GM12865 (cell line): ENCODE data around the gene NAMPT.

ENCODE experiments used
- DNase-seq: peaks from one replicate; pipeline ENCODE4 v3.0.0; 2010; ENCODE audit warnings: low read depth
- H3K4me3 ChIP-seq: 2 replicates; pipeline ENCODE4 v1.5.1; 2011; ENCODE audit warnings: mild to moderate bottlenecking, low read depth, low read length, control low read depth
- CTCF ChIP-seq: IDR thresholded peaks from 2 replicates; pipeline ENCODE4 v1.5.1; 2011; ENCODE audit warnings: low read length, control low read depth, low read depth, inconsistent platforms; ENCODE audit not compliant: insufficient read depth; ENCODE audit errors: missing control alignments

Gene NAMPT

DNA sequence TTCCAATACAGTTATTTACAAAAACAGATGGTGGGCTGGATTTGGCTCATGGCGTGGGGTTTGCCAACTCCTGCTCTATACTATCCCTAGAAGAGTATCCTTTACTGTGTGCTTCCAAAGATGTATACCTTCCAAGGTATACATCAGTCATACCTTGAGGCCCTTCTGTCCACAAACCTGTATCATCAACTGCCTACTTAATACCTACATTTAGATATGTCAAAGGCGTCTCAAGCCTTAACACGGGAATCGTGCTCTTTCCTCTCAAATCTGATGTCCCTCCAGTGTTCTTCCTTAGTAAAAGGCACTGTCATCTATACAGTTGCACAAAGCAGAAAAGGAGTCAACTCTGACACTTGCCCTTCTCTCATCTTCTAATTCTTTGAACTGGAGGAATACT, 36.9 kb downstream of the NAMPT start:
- no peak for TF ChIP-seq CTCF
- no peak overlapping the region for H3K4me3 ChIP-seq
- DNase-seq = no peak

- no peak overlapping the region for H3K4me3 ChIP-seq
- no peak for DNase-seq
- no peak for TF ChIP-seq CTCF
These were observed 37.7 kb downstream of the NAMPT start for GRCh38 chr7:106246902-106247711.

DNA sequence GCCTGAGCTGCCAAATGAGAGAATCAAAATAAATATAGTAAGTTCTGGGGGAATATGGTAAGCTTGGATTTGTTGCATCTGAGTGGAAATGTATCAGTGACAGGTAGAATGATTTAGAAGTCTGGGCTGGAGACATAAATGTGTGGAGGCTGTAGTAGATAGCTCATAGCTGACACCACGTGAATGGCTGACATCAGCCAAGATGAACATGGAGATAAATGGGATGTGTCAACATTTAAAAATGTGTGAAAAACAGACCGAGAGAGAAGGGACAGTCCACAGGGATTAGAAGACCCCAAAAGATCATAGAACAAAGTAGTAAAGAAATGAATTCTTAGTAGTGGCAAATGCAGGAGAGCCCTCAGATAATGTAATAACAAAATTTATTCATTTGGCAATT, 40.9 kb downstream of the NAMPT start:
- no peak overlapping the region for H3K4me3 ChIP-seq
- no peak for TF ChIP-seq CTCF
- DNase-seq = no peak

- no peak overlapping the region for H3K4me3 ChIP-seq
- no peak for DNase-seq
- no peak for TF ChIP-seq CTCF
These were observed 45.4 kb downstream of the NAMPT start for GRCh38 chr7:106239406-106239805.

DNA sequence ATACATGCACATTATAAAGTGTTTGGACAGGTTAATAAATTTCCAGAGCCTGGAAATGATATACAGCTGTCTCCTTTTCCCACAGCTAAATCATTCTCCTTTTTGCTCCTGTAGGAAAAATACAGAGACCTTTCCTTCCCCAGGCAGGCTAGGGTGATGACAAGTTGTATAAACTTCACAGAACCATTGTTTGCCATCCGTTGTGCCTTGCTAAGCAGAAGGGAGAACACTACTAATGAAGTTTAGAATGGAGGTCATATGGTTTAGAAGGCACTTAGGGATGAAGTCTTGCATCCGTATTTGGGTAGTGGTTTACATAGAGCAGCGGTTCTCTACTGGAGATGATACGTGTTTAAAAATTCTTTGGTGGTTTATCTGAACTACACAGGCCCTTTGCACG, 46.0 kb downstream of the NAMPT start:
- no peak overlapping the region for H3K4me3 ChIP-seq
- no peak for DNase-seq
- no peak for TF ChIP-seq CTCF

- TF ChIP-seq CTCF = no peak
- DNase-seq = no peak
- no peak overlapping the region for H3K4me3 ChIP-seq
These were observed 48.7 kb downstream of the NAMPT start for GRCh38 chr7:106236065-106236464.

DNA sequence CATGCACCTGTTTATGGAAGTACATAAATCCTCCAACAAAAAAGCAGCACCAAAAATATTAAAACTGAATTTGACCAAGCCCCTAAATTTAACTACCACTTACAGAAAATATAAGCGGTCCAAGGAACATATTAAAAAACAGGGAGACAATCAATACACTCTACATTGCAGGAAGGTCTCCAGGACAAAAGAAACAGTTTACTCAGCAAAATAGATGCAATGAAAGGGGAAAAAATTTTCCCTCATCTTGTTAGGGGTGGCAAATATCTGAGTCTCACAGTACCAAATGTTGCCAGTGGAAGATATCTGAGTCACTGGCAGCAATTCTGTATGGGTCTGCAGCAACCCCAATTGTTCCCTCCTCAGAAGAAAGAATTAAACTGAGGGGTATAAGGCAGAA, 50.4 kb downstream of the NAMPT start:
- H3K4me3 ChIP-seq = no peak overlapping the region
- no peak for DNase-seq
- TF ChIP-seq CTCF = no peak
